Stimulated activated CD4-positive, alpha-beta T cell treated with anti-CD3 and anti-CD28 coated beads, Interleukin-4, amount 100 ng/mL, for 24 hours (primary cell): ENCODE measurements around the gene GORAB.

Experiments
- DNase-seq: peaks from one replicate; pipeline ENCODE4 v3.0.0-alpha.2; 2020

Gene GORAB

DNA sequence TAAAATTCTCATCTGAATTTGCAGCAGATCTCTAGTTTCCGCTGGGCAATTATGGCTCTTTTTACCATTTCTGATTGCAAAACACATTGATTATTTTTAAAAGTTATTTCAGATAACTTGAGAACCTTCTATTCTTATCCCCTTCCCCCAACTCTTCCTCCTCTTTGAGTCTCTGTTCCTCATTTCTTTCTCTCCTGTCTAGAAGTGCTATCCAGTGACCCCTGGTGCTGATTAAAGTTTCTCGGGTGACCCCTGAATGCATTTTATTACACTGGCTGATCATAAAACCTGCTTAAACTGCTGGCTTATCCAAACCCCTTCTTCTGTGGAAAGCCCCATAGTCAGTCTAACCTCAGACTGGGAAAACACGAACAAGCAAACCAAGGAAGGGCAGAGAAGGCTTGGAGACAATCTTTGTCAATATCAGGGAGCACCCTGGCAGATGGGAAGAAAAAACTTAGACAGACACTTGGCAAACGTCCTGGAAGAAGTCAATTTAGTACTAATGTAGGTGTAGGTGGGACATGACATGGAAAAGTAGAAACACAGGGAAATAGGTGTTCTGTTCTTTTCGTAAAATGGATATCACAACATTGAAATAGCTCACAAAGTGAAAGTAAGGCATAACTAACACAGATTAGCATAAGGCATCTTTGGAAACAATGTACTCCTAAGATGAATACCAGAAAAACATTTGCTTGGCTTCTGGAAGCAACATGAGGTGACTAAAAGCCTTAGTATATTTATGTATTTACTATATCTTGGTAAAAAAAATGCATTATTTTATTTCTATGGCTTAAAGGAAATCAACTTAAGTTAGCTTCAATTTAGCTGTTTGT, 61.4 kb downstream of the GORAB start:
- DNase-seq, result no peak

DNA sequence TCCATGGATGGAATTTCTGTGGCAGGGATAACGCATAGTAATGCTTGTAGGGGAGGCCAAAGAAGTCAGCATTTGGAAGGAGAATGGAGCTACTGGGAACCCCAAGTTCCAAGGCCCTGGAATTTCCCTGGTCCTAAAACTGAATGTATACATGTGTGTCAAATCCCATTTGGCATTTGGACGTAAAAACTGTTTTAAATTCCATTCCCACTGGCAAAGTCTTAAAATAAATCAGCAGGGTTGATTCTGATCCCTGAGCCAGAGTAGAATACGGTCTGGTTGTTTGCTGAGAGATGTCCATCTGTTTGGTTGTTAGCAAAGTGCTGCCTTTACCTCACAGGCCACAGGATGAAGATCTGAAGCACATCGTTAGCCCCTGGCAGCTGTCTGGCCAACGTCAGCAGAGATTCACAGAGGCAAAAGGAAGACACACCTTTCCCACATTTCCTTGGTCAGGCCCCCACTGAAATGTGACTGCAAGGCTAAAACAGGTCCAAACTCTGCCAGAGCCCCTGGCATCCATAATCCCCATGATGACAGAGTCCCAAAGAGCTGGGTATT, 62.2 kb downstream of the GORAB start:
- no peak for DNase-seq

DNA sequence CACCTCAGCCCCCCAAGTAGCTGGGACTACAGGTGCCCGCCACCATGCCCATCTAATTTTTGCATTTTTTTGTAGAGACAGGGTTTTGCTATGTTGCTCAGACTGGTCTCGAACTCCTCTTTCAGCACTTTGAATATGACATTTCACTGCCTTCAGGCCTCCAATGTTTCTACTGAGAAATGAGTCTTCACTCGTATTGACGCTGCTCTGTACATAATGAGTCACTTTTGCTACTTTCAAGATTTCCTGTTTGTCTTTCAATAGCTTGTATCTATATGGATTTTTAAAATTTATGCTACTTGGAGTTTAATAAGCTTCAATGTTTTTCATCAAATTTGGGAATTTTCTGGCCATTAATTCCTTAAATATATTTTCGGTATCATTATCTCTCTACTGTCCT, 64.7 kb downstream of the GORAB start:
- DNase-seq, result no peak

DNA sequence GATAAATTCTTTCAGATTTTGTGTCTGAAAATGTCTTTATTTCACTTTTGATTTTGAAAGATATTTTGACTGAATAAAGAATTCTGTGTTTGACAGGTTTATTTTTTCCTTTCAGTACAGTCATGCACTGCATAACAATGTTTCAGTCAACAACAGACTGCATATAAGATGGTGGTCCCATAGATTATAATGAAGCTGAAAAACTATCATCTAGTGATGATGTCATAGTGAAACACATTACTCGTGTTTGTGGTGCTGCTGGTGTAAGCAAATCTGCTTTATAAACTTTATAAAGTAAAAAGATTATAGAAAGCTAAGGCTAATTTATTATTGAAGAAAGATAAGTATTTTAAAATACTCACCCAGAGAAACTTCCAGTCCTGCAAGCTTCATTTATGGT, 66.7 kb downstream of the GORAB start:
- DNase-seq, result no peak

DNA sequence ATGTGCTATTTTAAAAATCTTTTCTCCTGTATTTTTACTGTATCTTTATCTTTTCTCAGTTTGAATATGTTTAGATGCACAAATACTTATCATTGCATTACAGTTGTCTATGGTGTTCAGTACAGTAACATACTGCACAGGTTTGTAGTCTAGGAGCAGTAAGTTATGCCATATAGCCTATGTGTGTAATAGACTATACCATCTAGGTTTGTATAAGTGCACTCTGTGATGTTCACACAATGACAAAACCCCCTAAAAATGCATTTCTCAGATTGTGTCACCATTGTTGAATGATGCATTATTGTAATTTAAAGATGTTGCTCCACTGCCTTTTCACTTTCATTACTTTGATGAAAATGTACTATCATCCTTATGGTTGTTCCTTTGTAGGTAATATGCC, 67.1 kb downstream of the GORAB start:
- no peak for DNase-seq

DNA sequence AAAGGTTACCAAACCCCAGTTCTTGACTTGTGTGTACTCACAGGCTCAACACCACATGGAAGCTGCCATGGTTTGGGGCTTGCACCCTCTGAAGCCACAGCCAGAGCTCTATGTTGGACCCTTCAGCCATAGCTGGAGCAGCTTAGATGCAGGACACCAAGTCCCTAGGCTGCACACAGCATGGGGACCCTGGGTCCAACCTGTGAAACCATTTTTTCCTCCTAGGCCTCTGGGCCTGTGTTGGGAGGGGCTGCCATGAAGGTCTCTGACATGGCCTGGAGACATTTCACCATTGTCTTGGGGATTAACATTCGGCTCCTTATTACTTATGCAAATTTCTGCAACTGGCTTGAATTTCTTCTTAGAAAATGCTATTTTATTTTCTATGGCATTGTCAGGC, 69.9 kb downstream of the GORAB start:
- DNase-seq, result no peak
